GM19372 (cell line): ENCODE results near the gene FBXW7.
A peak's percentile ranks its signal among the peaks of the same experiment; 100 is the strongest.
"Not testable (repeated sequence)": the region's sequence is repeated elsewhere in the genome, so short reads cannot be mapped to it uniquely, and the experiment has no call there.

Experiments used
- ATAC-seq: cut with Tn5 transposase; IDR thresholded peaks from one replicate; pipeline ENCODE4 v1.9.1; 2021; ENCODE audit warnings: mild to moderate bottlenecking, low read depth, moderate library complexity; ENCODE audit not compliant: unreplicated experiment

Gene FBXW7

GRCh38 chr4:152545088-152545487 lies 9.2 kb upstream of the FBXW7 start:
- no peak for ATAC-seq

GRCh38 chr4:152544533-152544932 lies 8.6 kb upstream of the FBXW7 start:
- ATAC-seq: not testable (repeated sequence)

- no peak for ATAC-seq
Observed at GRCh38 chr4:152540941-152541340, 5.0 kb upstream of the FBXW7 start.

- peak; percentile 19 for ATAC-seq
Observed at GRCh38 chr4:152540293-152540674, 4.4 kb upstream of the FBXW7 start.

GRCh38 chr4:152539556-152540292 lies 3.8 kb upstream of the FBXW7 start:
- no peak for ATAC-seq

- no peak for ATAC-seq
Observed at GRCh38 chr4:152537881-152538280, 2.0 kb upstream of the FBXW7 start.

- ATAC-seq: peak; percentile 21
Observed at GRCh38 chr4:152536545-152537182, 772 bp upstream of the FBXW7 start.

GRCh38 chr4:152535360-152535902 lies 461 bp downstream of the FBXW7 start:
- ATAC-seq: peak; percentile 16

- no peak for ATAC-seq
Observed at GRCh38 chr4:152534541-152535359, 1.1 kb downstream of the FBXW7 start.

- no peak for ATAC-seq
Observed at GRCh38 chr4:152531479-152531878, 4.4 kb downstream of the FBXW7 start.

GRCh38 chr4:152530600-152530999 lies 5.3 kb downstream of the FBXW7 start:
- no peak for ATAC-seq

- no peak for ATAC-seq
Observed at GRCh38 chr4:152529880-152530279, 6.0 kb downstream of the FBXW7 start.

- no peak for ATAC-seq
Observed at GRCh38 chr4:152528060-152528459, 7.8 kb downstream of the FBXW7 start.

- ATAC-seq: no peak
Observed at GRCh38 chr4:152525878-152526277, 10.0 kb downstream of the FBXW7 start.

GRCh38 chr4:152524427-152524826 lies 11.5 kb downstream of the FBXW7 start:
- no peak for ATAC-seq

GRCh38 chr4:152523731-152524130 lies 12.2 kb downstream of the FBXW7 start:
- no peak for ATAC-seq

GRCh38 chr4:152522754-152523153 lies 13.1 kb downstream of the FBXW7 start:
- no peak for ATAC-seq

- ATAC-seq: no peak
Observed at GRCh38 chr4:152522245-152522644, 13.6 kb downstream of the FBXW7 start.

- ATAC-seq: no peak
Observed at GRCh38 chr4:152516156-152516555, 19.7 kb downstream of the FBXW7 start.

GRCh38 chr4:152515678-152516077 lies 20.2 kb downstream of the FBXW7 start:
- ATAC-seq: no peak

GRCh38 chr4:152514356-152514755 lies 21.5 kb downstream of the FBXW7 start:
- no peak for ATAC-seq
